Measurements from ENCODE around the gene IGSF22.

The IGSF22 gene

GRCh38 chr11:18726040-18726439 is at the start of gene IGSF22:
TSS of gene IGSF22 (minus strand) at chr11:18726188. CDS start at chr11:18724236, 1,952 bp downstream.
- DNase-seq: no peak

GRCh38 chr11:18774801-18775200 is 48.8 kb upstream of the IGSF22 start:
- no peak for DNase-seq

GRCh38 chr11:18773681-18774080 is 47.7 kb upstream of the IGSF22 start:
- DNase-seq: no peak

- DNase-seq: no peak
Observed at GRCh38 chr11:18773104-18773503, 47.1 kb upstream of the IGSF22 start.

- no peak for DNase-seq
Observed at GRCh38 chr11:18772211-18772610, 46.2 kb upstream of the IGSF22 start.

- DNase-seq: no peak
Observed at GRCh38 chr11:18771266-18772035, 45.5 kb upstream of the IGSF22 start.

- no peak for DNase-seq
Observed at GRCh38 chr11:18770479-18771125, 44.6 kb upstream of the IGSF22 start.

- no peak for DNase-seq
Observed at GRCh38 chr11:18769802-18770456, 43.9 kb upstream of the IGSF22 start.

GRCh38 chr11:18768978-18769377 is 43.0 kb upstream of the IGSF22 start:
- no peak for DNase-seq

GRCh38 chr11:18768472-18768901 is 42.5 kb upstream of the IGSF22 start:
- DNase-seq: no peak

GRCh38 chr11:18766015-18766414 is 40.0 kb upstream of the IGSF22 start:
- DNase-seq: no peak

- no peak for DNase-seq
Observed at GRCh38 chr11:18765554-18765953, 39.6 kb upstream of the IGSF22 start.

- DNase-seq: no peak
Observed at GRCh38 chr11:18761741-18762140, 35.8 kb upstream of the IGSF22 start.

GRCh38 chr11:18761144-18761543 is 35.2 kb upstream of the IGSF22 start:
- no peak for DNase-seq

- peak; percentile 8 for DNase-seq
Observed at GRCh38 chr11:18757811-18758210, 31.8 kb upstream of the IGSF22 start.

- no peak for DNase-seq
Observed at GRCh38 chr11:18756889-18757288, 30.9 kb upstream of the IGSF22 start.

GRCh38 chr11:18754308-18754707 is 28.3 kb upstream of the IGSF22 start:
- no peak for DNase-seq

GRCh38 chr11:18752502-18752901 is 26.5 kb upstream of the IGSF22 start:
- DNase-seq: no peak

GRCh38 chr11:18750944-18751343 is 25.0 kb upstream of the IGSF22 start:
- no peak for DNase-seq

- no peak for DNase-seq
Observed at GRCh38 chr11:18749681-18750319, 23.8 kb upstream of the IGSF22 start.

GRCh38 chr11:18748766-18749365 is 22.9 kb upstream of the IGSF22 start:
- DNase-seq: no peak

GRCh38 chr11:18745251-18745650 is 19.3 kb upstream of the IGSF22 start:
- DNase-seq: no peak

GRCh38 chr11:18743900-18744514 is 18.0 kb upstream of the IGSF22 start:
- no peak for DNase-seq

Data from hematopoietic multipotent progenitor cell treated with erythropoietin and hydrocortisone succinate and interleukin-3 and kit ligand, for 6 days (in vitro differentiated cells).